HG03457 (cell line): ENCODE measurements around the gene CCDC137.

Source experiments
- ATAC-seq: cut with Tn5 transposase; IDR thresholded peaks from one replicate; pipeline ENCODE4 v1.9.1; 2021; ENCODE audit warnings: moderate number of reproducible peaks; ENCODE audit not compliant: unreplicated experiment

The CCDC137 gene

GRCh38 chr17:81700353-81701287, 34.1 kb downstream of the CCDC137 start:
- ATAC-seq, result no peak

GRCh38 chr17:81701288-81702071, 34.9 kb downstream of the CCDC137 start:
- ATAC-seq, result no peak

- ATAC-seq, result peak; percentile 41
Measured at GRCh38 chr17:81702934-81703746, 36.6 kb downstream of the CCDC137 start, which contains the start of gene MRPL12. TSS of gene MRPL12 (plus strand) at chr17:81703367. CDS start at chr17:81703502, 135 bp downstream.

GRCh38 chr17:81703747-81704654, 37.5 kb downstream of the CCDC137 start:
- ATAC-seq, result peak; percentile 10

- ATAC-seq, result no peak
Measured at GRCh38 chr17:81705518-81706231, 39.1 kb downstream of the CCDC137 start.

GRCh38 chr17:81706232-81706611, 39.7 kb downstream of the CCDC137 start:
- no peak for ATAC-seq

GRCh38 chr17:81706757-81707624, 40.5 kb downstream of the CCDC137 start:
- no peak for ATAC-seq

GRCh38 chr17:81707725-81708646, 41.4 kb downstream of the CCDC137 start:
- no peak for ATAC-seq

GRCh38 chr17:81708739-81709185, 42.2 kb downstream of the CCDC137 start:
- ATAC-seq, result no peak

- no peak for ATAC-seq
Measured at GRCh38 chr17:81710514-81711308, 44.2 kb downstream of the CCDC137 start.

GRCh38 chr17:81711814-81712467, 45.4 kb downstream of the CCDC137 start, which contains the start of gene SLC25A10:
TSS of gene SLC25A10 (plus strand) at chr17:81712284. CDS start at chr17:81712427, 143 bp downstream.
- no peak for ATAC-seq

GRCh38 chr17:81712468-81713003, 46.0 kb downstream of the CCDC137 start:
- no peak for ATAC-seq

GRCh38 chr17:81713004-81713555, 46.5 kb downstream of the CCDC137 start:
- no peak for ATAC-seq

GRCh38 chr17:81713556-81714411, 47.2 kb downstream of the CCDC137 start:
- no peak for ATAC-seq
